ENCODE data around the gene FOLR2. TPM values are rescaled to one million over a fixed set of nuclear protein-coding genes. Genes with fewer than 3 reads are reported as not detected.

Gene FOLR2
- polyA plus RNA-seq, 3 donors, result 54.7 to 63.8 (median 62.6) TPM

DNA sequence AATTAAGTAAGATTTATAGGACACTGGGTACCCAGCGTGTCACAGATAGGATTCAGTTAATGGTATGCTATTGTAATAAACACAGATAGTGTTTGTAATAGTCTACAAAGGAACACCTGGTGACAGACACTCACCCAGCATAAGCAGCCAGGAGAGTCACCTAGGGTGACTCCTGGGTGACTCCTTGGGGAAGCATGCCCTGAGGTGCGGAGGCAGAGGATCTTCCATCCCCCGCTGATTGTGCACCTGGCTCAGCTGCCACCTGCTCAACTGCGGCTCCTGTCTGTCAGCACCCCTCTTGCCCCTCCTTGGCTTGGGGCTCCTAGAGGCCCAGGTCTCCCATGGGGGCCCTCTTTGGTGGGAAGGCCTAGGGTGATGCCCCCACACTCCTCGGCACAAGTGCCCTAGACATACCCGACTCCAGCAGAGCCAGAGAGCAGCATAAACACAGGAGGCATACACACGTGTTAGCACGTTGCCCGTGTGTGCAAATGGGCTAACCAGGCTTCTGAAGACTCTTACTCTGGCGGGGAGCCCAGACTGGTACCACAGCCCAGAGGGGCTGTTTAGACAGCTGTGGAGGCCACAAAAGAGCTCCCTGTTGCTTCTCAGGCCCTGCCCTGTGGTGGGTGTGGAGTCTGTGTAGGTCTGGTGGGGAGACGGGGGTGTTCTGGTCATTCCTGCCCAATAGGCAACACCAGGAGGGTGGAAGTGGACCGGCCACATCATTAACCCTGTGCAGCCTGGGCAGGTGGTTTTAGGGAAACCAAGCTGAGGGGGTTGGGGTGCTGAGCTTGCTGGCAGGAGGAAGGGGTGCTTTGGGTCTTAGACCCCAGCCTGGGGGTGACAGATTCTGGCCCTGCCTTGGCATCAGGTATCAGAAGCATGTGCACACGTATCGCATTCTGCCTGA is 11.0 kb downstream of the FOLR2 start:
- H3K4me3 ChIP-seq (replicated peaks in 1 of 3; ENCODE audit: low read depth in 2 of 3, low read length in 3 of 3), result no peak overlapping the region
- DNase-seq, result peak in 1 of 3 donors; percentile 2
- peak overlapping the region in 2 of 7 donors; percentile 13 to 70 for H3K27ac Mint-ChIP-seq
- intact Hi-C loops (cut with micrococcal nuclease), result loop anchor here in 1 of 2 donors (5.0 to 10.0 kb wide), 2 partner anchors 45 to 123 kb away; partner anchors contain the start of genes LAMTOR1 and TOMT
- no peak overlapping the region for H2AFZ ChIP-seq (ENCODE audit: insufficient read depth, low read depth, low read length, poor library complexity, severe bottlenecking)
- no peaks in the 10 kb centered on the region for H3K27me3 ChIP-seq (ENCODE audit: control insufficient read depth in 2 of 2, insufficient read depth in 2 of 2, low read length in 2 of 2)
- H3K9me3 Mint-ChIP-seq, result no peaks in the 10 kb centered on the region
- peaks cover 38% of the 10 kb centered on the region for H3K4me1 Mint-ChIP-seq
- WGBS (ENCODE audit: insufficient coverage), result 94% methylated on average over 13 of the region's 14 CpGs
- peaks cover 0 to 2% (median 0%) of the 10 kb centered on the region in 3 donors for H3K27me3 Mint-ChIP-seq (ENCODE audit: low read depth in 3 of 3)
- H3K4me3 Mint-ChIP-seq, result no peak overlapping the region
- peaks cover 54 to 66% of the 10 kb centered on the region in 2 donors for H3K36me3 Mint-ChIP-seq
- H4K20me1 ChIP-seq (ENCODE audit: insufficient read depth, low read length), result peaks cover 74% of the 10 kb centered on the region
- TF ChIP-seq, protein P1, sequence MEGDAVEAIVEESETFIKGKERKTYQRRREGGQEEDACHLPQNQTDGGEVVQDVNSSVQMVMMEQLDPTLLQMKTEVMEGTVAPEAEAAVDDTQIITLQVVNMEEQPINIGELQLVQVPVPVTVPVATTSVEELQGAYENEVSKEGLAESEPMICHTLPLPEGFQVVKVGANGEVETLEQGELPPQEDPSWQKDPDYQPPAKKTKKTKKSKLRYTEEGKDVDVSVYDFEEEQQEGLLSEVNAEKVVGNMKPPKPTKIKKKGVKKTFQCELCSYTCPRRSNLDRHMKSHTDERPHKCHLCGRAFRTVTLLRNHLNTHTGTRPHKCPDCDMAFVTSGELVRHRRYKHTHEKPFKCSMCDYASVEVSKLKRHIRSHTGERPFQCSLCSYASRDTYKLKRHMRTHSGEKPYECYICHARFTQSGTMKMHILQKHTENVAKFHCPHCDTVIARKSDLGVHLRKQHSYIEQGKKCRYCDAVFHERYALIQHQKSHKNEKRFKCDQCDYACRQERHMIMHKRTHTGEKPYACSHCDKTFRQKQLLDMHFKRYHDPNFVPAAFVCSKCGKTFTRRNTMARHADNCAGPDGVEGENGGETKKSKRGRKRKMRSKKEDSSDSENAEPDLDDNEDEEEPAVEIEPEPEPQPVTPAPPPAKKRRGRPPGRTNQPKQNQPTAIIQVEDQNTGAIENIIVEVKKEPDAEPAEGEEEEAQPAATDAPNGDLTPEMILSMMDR (IDR thresholded peaks at IDR 0.05), result no peak
- peaks cover 61 to 63% of the 10 kb centered on the region in 2 donors for H3K36me3 ChIP-seq (replicated peaks in 1 of 2; ENCODE audit: control insufficient read depth in 1 of 2, insufficient read depth in 2 of 2, low read length in 2 of 2)
- H3K9me3 ChIP-seq (replicated peaks in 1 of 2; ENCODE audit: control insufficient read depth in 1 of 2, insufficient read depth in 1 of 2, low read length in 2 of 2), result no peaks in the 10 kb centered on the region
- peaks cover 20 to 28% of the 10 kb centered on the region in 2 donors for H3K4me1 ChIP-seq (ENCODE audit: control insufficient read depth in 1 of 2, insufficient read depth in 2 of 2, low read length in 2 of 2)
- no peak overlapping the region for H3K27ac ChIP-seq (ENCODE audit: low read depth in 1 of 2, low read length in 2 of 2)
- H3K9ac ChIP-seq (ENCODE audit: insufficient read depth, low read length, poor library complexity, severe bottlenecking), result no peak overlapping the region
- no peak overlapping the region for H3K4me2 ChIP-seq (replicated peaks; ENCODE audit: extremely low read depth, low read length, poor library complexity, severe bottlenecking)
- peaks cover 41% of the 10 kb centered on the region for H3K79me2 ChIP-seq (ENCODE audit: insufficient read depth, low read length)

DNA sequence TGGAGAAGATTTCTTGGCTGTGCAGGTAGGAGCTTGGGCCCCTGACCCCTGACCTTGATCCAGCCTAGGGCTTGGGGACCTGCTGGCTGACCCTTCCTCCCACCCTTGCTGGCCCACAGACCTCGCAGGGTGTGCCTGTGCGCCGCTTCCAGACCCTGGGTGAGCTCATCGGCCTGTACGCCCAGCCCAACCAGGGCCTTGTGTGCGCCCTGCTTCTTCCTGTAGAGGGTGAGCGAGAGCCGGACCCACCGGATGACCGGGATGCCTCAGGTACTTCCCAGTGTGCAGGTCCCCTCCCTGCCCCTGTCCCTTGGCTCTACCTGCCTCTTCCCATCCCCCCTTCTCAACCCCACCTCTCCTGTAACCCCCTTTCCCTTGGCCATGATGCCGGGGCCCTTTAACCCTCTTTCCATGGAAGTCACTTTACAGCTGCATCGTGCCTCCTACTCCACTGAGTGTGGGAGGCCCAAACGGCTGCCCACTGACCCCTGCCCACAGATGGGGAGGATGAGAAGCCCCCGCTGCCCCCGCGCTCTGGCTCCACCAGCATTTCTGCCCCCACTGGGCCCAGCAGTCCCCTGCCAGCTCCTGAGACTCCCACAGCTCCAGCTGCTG is 11.7 kb downstream of the FOLR2 start:
- TF ChIP-seq, protein P1 (IDR thresholded peaks at IDR 0.05), result no peak
- Histone ChIP-seq H3K4me2 (replicated peaks; ENCODE audit: extremely low read depth, low read length, poor library complexity, severe bottlenecking) (no peak overlapping the region), H3K9ac (ENCODE audit: insufficient read depth, low read length, poor library complexity, severe bottlenecking) (no peak overlapping the region), H3K27ac (ENCODE audit: low read depth in 1 of 2, low read length in 2 of 2) (no peak overlapping the region), H3K4me3 (replicated peaks in 1 of 3; ENCODE audit: low read depth in 2 of 3, low read length in 3 of 3) (no peak overlapping the region), H3K36me3 (replicated peaks in 1 of 2; ENCODE audit: control insufficient read depth in 1 of 2, insufficient read depth in 2 of 2, low read length in 2 of 2) (peaks cover 69 to 71% of the 10 kb centered on the region in 2 donors), H3K4me1 (ENCODE audit: control insufficient read depth in 1 of 2, insufficient read depth in 2 of 2, low read length in 2 of 2) (peaks cover 16 to 23% of the 10 kb centered on the region in 2 donors), H2AFZ (ENCODE audit: insufficient read depth, low read depth, low read length, poor library complexity, severe bottlenecking) (no peak overlapping the region), H3K79me2 (ENCODE audit: insufficient read depth, low read length) (peaks cover 41% of the 10 kb centered on the region), H3K27me3 (ENCODE audit: control insufficient read depth in 2 of 2, insufficient read depth in 2 of 2, low read length in 2 of 2) (no peaks in the 10 kb centered on the region), H4K20me1 (ENCODE audit: insufficient read depth, low read length) (peaks cover 82% of the 10 kb centered on the region), H3K9me3 (replicated peaks in 1 of 2; ENCODE audit: control insufficient read depth in 1 of 2, insufficient read depth in 1 of 2, low read length in 2 of 2) (no peaks in the 10 kb centered on the region)
- H3K4me1 Mint-ChIP-seq, result peaks cover 35% of the 10 kb centered on the region
- WGBS (ENCODE audit: insufficient coverage), result 96% methylated on average over 13 of the region's 16 CpGs
- H3K27me3 Mint-ChIP-seq (ENCODE audit: low read depth in 3 of 3), result peaks cover 0 to 2% (median 0%) of the 10 kb centered on the region in 3 donors
- no peak overlapping the region for H3K4me3 Mint-ChIP-seq
- no peak overlapping the region for H3K27ac Mint-ChIP-seq
- intact Hi-C loops (cut with micrococcal nuclease), result loop anchor here in 1 of 2 donors (5.0 to 10.0 kb wide), 2 partner anchors 46 to 124 kb away; partner anchors contain the start of genes LAMTOR1 and TOMT
- H3K36me3 Mint-ChIP-seq, result peaks cover 61 to 73% of the 10 kb centered on the region in 2 donors
- DNase-seq, result peak in 1 of 3 donors; percentile 3
- no peaks in the 10 kb centered on the region for H3K9me3 Mint-ChIP-seq

Data from CD14-positive monocyte (primary cell).